GM12878 (cell line): Measurements from ENCODE around the gene SAXO1. TPM values are rescaled to one million over a fixed set of nuclear protein-coding genes. Genes with fewer than 3 reads are reported as not detected.

ENCODE experiments used
- ATAC-seq: fragments of 200-7000 bp; cut with Tn5 transposase; 3 replicates; pipeline ENCODE4 v1.9.1; 2020; ENCODE audit warnings: mild to moderate bottlenecking, moderate library complexity
- BruUV-seq: library from RNA; stranded (reverse); fragments of 400-500 nt; replicated peaks from 2 replicates; lab custom pipeline; 2021; lab: Mats Ljungman, UMichigan
- CTCF ChIA-PET: fragments of 300-600 bp; sonication (Branson Sonifier 250); formaldehyde crosslinking; extraction: SDS; loops from one replicate; lab custom pipeline; 2021; ENCODE audit warnings: inconsistent platforms; lab: Yijun Ruan, JAX
- POLR2A ChIA-PET: fragments of 350-600 bp; formaldehyde crosslinking; extraction: SDS; loops from one replicate; lab custom pipeline; 2021; ENCODE audit warnings: inconsistent platforms; lab: Charles Lee
- RAD21 ChIA-PET: fragments of 300-600 bp; sonication (Branson Sonifier 250); formaldehyde crosslinking; loops from one replicate; lab custom pipeline; 2023; ENCODE audit warnings: antibody characterized with exemption; ENCODE audit not compliant: unreplicated experiment; lab: Charles Lee
- SMC1A ChIA-PET: fragments of 300-600 bp; sonication (Branson Sonifier 250); formaldehyde crosslinking; loops from one replicate; lab custom pipeline; 2023; ENCODE audit not compliant: unreplicated experiment, uncharacterized antibody; lab: Charles Lee
- DNase-seq: peaks from one replicate; pipeline ENCODE4 v3.0.0-alpha.2; 2011; ENCODE audit warnings: low read depth, low spot score
- FAIRE-seq: peaks from 3 replicates; lab custom pipeline; 2011; peaks lifted over from hg19 to GRCh38; lab: Jason Lieb, UNC
- H2AFZ ChIP-seq: 2 replicates; pipeline ENCODE4 v1.6.0; 2011; ENCODE audit warnings: low read depth, low read length, control low read depth; ENCODE audit not compliant: control insufficient read depth
- H3K27ac ChIP-seq: 2 replicates; pipeline ENCODE4 v1.5.1; 2011; ENCODE audit warnings: control low read depth; ENCODE audit not compliant: control insufficient read depth, insufficient read depth
- H3K27me3 ChIP-seq, 2 experiments: replicated peaks in 1 of 2; 2 replicates each; pipeline versions ENCODE4 v1.6.0 to v1.6.1; 2011; ENCODE audit warnings: low read length in 1 of 2; ENCODE audit not compliant: control insufficient read depth in 2 of 2, insufficient read depth in 2 of 2
- H3K36me3 ChIP-seq, 2 experiments: 2 replicates each; pipeline ENCODE4 v1.5.1; 2011; ENCODE audit warnings: low read length in 1 of 2; ENCODE audit not compliant: control insufficient read depth in 2 of 2, insufficient read depth in 2 of 2
- H3K4me1 ChIP-seq: 2 replicates; pipeline ENCODE4 v1.6.1; 2011; ENCODE audit warnings: mild to moderate bottlenecking, low read length, moderate library complexity, mixed read lengths; ENCODE audit not compliant: control insufficient read depth, insufficient read depth
- H3K4me2 ChIP-seq: 2 replicates; pipeline ENCODE4 v1.6.0; 2011; ENCODE audit warnings: control low read depth; ENCODE audit not compliant: control insufficient read depth, insufficient read depth
- H3K4me3 ChIP-seq: fragments of 200-600 bp; sonication (generic); 2 replicates; pipeline ENCODE4 v1.5.1; 2016
- H3K79me2 ChIP-seq: 2 replicates; pipeline ENCODE4 v1.6.0; 2011; ENCODE audit warnings: low read length; ENCODE audit not compliant: control insufficient read depth, insufficient read depth
- H3K9ac ChIP-seq: 2 replicates; pipeline ENCODE4 v1.8.0; 2011; ENCODE audit warnings: low read length, control low read depth, mixed read lengths; ENCODE audit not compliant: control insufficient read depth, insufficient read depth
- H3K9me3 ChIP-seq: replicated peaks from 3 replicates; pipeline ENCODE4 v1.5.1; 2011; ENCODE audit warnings: mild to moderate bottlenecking, low read length; ENCODE audit not compliant: control insufficient read depth, insufficient read depth
- H4K20me1 ChIP-seq: 2 replicates; pipeline ENCODE4 v1.6.0; 2011; ENCODE audit not compliant: control insufficient read depth, insufficient read depth
- EP300 ChIP-seq, 2 experiments: fragments of 150-350 bp in 1 of 2; IDR thresholded peaks; 2 replicates each; pipeline ENCODE4 v1.6.1; 2011 to 2012; ENCODE audit warnings: low read depth in 2 of 2, low read length in 2 of 2, borderline replicate concordance in 1 of 2, improper control_type of control experiment in 1 of 2, inconsistent platforms in 1 of 2; ENCODE audit not compliant: control insufficient read depth in 1 of 2
- NR2F1 ChIP-seq: fragments of 450-650 bp; conservative IDR thresholded peaks from 2 replicates; pipeline ENCODE4 v1.6.1; 2017; ENCODE audit warnings: mild to moderate bottlenecking
- POLR2AphosphoS2 ChIP-seq: IDR thresholded peaks from 2 replicates; pipeline ENCODE4 v1.6.1; 2011; ENCODE audit warnings: low read depth, mild to moderate bottlenecking, low read length, improper control_type of control experiment, moderate library complexity
- RAD51 ChIP-seq: fragments of 450-650 bp; IDR thresholded peaks from 2 replicates; pipeline ENCODE4 v1.6.1; 2016; ENCODE audit warnings: moderate library complexity, mild to moderate bottlenecking, inconsistent platforms
- SMARCA5 ChIP-seq: fragments of 450-650 bp; IDR thresholded peaks from 2 replicates; pipeline ENCODE4 v1.6.1; 2017; ENCODE audit warnings: mild to moderate bottlenecking
- SREBF2 ChIP-seq: IDR thresholded peaks from 2 replicates; pipeline ENCODE4 v1.6.1; 2012; ENCODE audit warnings: mild to moderate bottlenecking, low read length
- SUZ12 ChIP-seq: fragments of 200-600 bp; sonication (generic); IDR thresholded peaks from one replicate; pipeline ENCODE4 v1.6.1; 2018; ENCODE audit warnings: antibody characterized with exemption, mild to moderate bottlenecking; ENCODE audit not compliant: unreplicated experiment
- WGBS: methylation state at CpG from one replicate; pipeline ENCODE4 v1.1.6; 2016; ENCODE audit warnings: low lambda C conversion rate; ENCODE audit not compliant: insufficient replicate concordance, insufficient coverage; ENCODE audit errors: missing lambda C conversion rate; 5-methylcytosine and 5-hydroxymethylcytosine counted together
- in situ Hi-C: fragments of 300-500 bp; cut with MboI; formaldehyde crosslinking; loops from 9 replicates; pipeline ENCODE4 v1.14.3; 2018; ENCODE audit warnings: mixed read lengths
- intact Hi-C: fragments of 100-400 bp; cut with micrococcal nuclease; formaldehyde crosslinking; loops from one replicate; pipeline ENCODE4 v1.14.2; 2022; ENCODE audit not compliant: unreplicated experiment
- polyA plus RNA-seq, 11 experiments: library from polyadenylated mRNA; depleted of rRNA in 4 of 11; unstranded in 6 of 11; stranded (reverse) in 5 of 11; fragments of >200 nt; fragmentation: Nextera tagmentation in 4 of 11; fragmentation: Illumina TruSeq in 1 of 11; extraction: Ambion mirVana in 4 of 11; extraction: Trizol in 1 of 11; gene quantifications; 1 replicate in 1 of 11; 2 replicates in 10 of 11; pipeline versions ENCODE4 v1.2.1 to v1.2.3, GENCODE V29; 2011 to 2016; ENCODE audit warnings: inconsistent platforms in 2 of 11, missing spikeins in 2 of 11, low read depth in 1 of 11
- total RNA-seq, 4 experiments: library from RNA; depleted of rRNA in 3 of 4; stranded (reverse); fragments of >200 nt in 3 of 4; fragmentation: Illumina TruSeq in 1 of 4; extraction: Trizol in 1 of 4; gene quantifications; 2 replicates each; pipeline versions ENCODE4 v1.2.1 to v1.2.3, GENCODE V29; 2013 to 2021

SAXO1 gene
- total and polyA plus RNA-seq, 10 of the 15 experiments (the other 5 are each of a cell fraction or from before 2014, with no cell fraction given): under 0.01 to 0.01 TPM; not detected in 8

DNA sequence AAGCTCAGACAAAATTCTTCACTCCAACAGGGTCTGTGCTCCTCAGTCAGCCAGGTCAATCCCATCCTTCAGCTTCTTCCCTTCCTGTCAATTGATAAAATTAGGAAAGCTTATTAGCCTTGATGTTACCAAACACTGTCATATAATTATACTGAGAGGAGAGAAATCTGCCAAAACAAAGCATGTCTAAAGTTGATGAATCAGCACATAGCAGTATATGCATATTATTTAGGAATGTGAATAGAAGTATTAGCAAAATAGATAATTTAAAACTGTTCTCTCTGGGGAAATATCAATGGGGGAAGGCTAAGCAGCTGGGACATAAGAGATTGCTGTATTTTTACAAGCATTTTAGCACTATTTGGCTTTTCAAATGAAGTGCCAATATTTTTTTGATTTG lies 107.1 kb downstream of the SAXO1 start:
- no peak overlapping the region for H3K9ac ChIP-seq
- intact Hi-C loops (no loop called here), in situ Hi-C loops (no loop called here)
- H3K4me2 ChIP-seq: no peak overlapping the region
- SMC1A ChIA-PET: no interaction called here
- no TSS peak for BruUV-seq
- H3K4me3 ChIP-seq: no peak overlapping the region
- CTCF ChIA-PET: no interaction called here
- POLR2A ChIA-PET: no interaction called here
- no peaks in the 10 kb centered on the region for H3K4me1 ChIP-seq
- DNase-seq: no peak
- 0 out of 4 replicates have a peak, but pooled peaks cover 0 to 4% of the 10 kb centered on the region in 2 experiments for H3K27me3 ChIP-seq
- H3K27ac ChIP-seq: no peak overlapping the region
- no peaks in the 10 kb centered on the region for H3K79me2 ChIP-seq
- no peak for FAIRE-seq
- ATAC-seq: no peak
- no peak for TF ChIP-seq NR2F1
- no peak for TF ChIP-seq EP300 (IDR thresholded peaks at IDR 0.05; ENCODE audit: borderline replicate concordance in 1 of 2, control insufficient read depth in 1 of 2, low read depth in 2 of 2, low read length in 2 of 2)
- TF ChIP-seq SREBF2: no peak
- no peak for TF ChIP-seq RAD51
- no peak for TF ChIP-seq SMARCA5
- no peak for TF ChIP-seq POLR2AphosphoS2
- no peaks in the 10 kb centered on the region for H3K36me3 ChIP-seq
- H4K20me1 ChIP-seq: no peaks in the 10 kb centered on the region
- RAD21 ChIA-PET: no interaction called here
- H2AFZ ChIP-seq: no peak overlapping the region
- no peaks in the 10 kb centered on the region; the same call in 2 of the 3 replicates for H3K9me3 ChIP-seq

DNA sequence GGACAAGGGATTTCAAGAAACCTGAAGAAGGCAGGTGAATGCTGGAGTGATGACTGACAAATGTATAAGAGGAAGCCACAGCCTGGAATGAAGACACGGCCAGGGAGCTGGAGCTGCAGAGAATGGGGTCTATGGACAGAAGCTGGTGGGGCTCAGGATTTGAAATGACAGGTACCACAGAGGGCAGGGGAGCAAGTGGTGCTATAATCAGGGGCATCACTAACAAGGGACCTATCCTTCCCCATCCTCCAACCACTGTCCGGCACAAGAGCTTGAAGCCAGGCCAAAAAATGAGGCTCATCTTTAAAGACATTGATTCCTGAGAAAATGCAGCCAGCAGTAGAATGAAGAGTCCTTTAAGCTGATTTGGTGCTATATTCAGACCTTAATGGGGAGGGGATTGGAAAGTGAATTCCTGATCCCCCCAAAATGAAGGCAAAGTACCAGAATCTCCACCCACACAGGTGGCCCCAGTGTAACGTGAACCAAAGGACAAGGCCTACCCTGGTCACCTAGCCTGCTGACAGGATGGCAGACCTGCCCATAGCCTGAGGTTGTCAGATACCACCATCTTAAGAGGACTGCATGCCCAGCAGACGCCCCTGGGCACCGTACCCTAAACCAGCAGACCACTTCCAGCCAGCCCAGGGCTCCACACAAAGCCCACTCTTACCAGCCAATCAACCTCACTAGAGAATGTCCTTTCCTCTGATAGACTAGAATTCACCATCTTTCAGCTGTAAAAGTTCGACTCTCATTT lies 109.2 kb downstream of the SAXO1 start:
- no peak for ATAC-seq
- DNase-seq: no peak
- no peak for TF ChIP-seq SUZ12
- ChIA-PET CTCF (no interaction called here), POLR2A (no interaction called here), SMC1A (no interaction called here), RAD21 (no interaction called here)
- H3K79me2 ChIP-seq: no peaks in the 10 kb centered on the region
- no peaks in the 10 kb centered on the region for H3K4me1 ChIP-seq
- H3K4me2 ChIP-seq: no peak overlapping the region
- BruUV-seq: no TSS peak
- in situ Hi-C loops (no loop called here), intact Hi-C loops (no loop called here)
- no peak overlapping the region for H3K9ac ChIP-seq
- no peak overlapping the region for H3K27ac ChIP-seq
- FAIRE-seq: no peak
- H3K36me3 ChIP-seq: no peaks in the 10 kb centered on the region
- no peaks in the 10 kb centered on the region for H4K20me1 ChIP-seq
- 0 out of 4 replicates have a peak, but pooled peaks cover 0 to 4% of the 10 kb centered on the region in 2 experiments for H3K27me3 ChIP-seq
- no peak overlapping the region for H3K4me3 ChIP-seq
- H2AFZ ChIP-seq: no peak overlapping the region
- no peaks in the 10 kb centered on the region; the same call in 2 of the 3 replicates for H3K9me3 ChIP-seq
- 21% methylated on average over 6 of the region's 6 CpGs for WGBS
